AG04450 (cell line): ENCODE results near the gene UGT2B15. TPM values are rescaled to one million over a fixed set of nuclear protein-coding genes. Genes with fewer than 3 reads are reported as not detected.
"Not testable (repeated sequence)": the region's sequence is repeated elsewhere in the genome, so short reads cannot be mapped to it uniquely, and the experiment has no call there.

Experiments
- CTCF ChIA-PET: fragments of 300-600, 350-600 bp; formaldehyde crosslinking; extraction: SDS; loops from one replicate; lab custom pipeline; 2022; ENCODE audit warnings: antibody characterized with exemption, inconsistent platforms; lab: Charles Lee
- POLR2A ChIA-PET: fragments of 350-600 bp; formaldehyde crosslinking; extraction: SDS; loops from one replicate; lab custom pipeline; 2021; ENCODE audit warnings: antibody characterized with exemption, inconsistent platforms; lab: Yijun Ruan, JAX
- DNase-seq: peaks from one replicate; pipeline ENCODE4 v3.0.0-alpha.2; 2011; ENCODE audit warnings: low read depth, low spot score
- H3K27ac ChIP-seq: one replicate; pipeline ENCODE4 v1.5.1; 2012; ENCODE audit warnings: low read depth, low read length, control low read depth
- H3K27me3 ChIP-seq: one replicate; pipeline ENCODE4 v1.6.0; 2012; ENCODE audit warnings: low read length; ENCODE audit not compliant: control insufficient read depth, insufficient read depth
- H3K4me3 ChIP-seq: 2 replicates; pipeline ENCODE4 v1.5.1; 2011; ENCODE audit warnings: mild to moderate bottlenecking, low read depth, low read length, control low read depth
- H3K9me3 ChIP-seq: 2 replicates; pipeline ENCODE4 v1.5.1; 2012; ENCODE audit warnings: low read length; ENCODE audit not compliant: control insufficient read depth, insufficient read depth
- polyA minus RNA-seq: library from RNA; depleted of rRNA, polyadenylated mRNA; stranded (reverse); fragments of >200 nt; gene quantifications from 2 replicates; pipeline ENCODE4 v1.2.3, GENCODE V29; 2011; rRNA and poly(A)+ RNA removed
- polyA plus RNA-seq: library from polyadenylated mRNA; depleted of rRNA; stranded (reverse); fragments of >200 nt; gene quantifications from 2 replicates; pipeline ENCODE4 v1.2.3, GENCODE V29; 2011; rRNA removed
- TF ChIP-seq, protein P1 (sequence below): IDR thresholded peaks from 2 replicates; pipeline ENCODE4 v1.5.1; 2011; ENCODE audit warnings: low read depth, low read length, control low read depth, inconsistent platforms

Gene UGT2B15
- polyA plus RNA-seq (not detected in 2 replicates), polyA minus RNA-seq (not detected in 2 replicates)

DNA sequence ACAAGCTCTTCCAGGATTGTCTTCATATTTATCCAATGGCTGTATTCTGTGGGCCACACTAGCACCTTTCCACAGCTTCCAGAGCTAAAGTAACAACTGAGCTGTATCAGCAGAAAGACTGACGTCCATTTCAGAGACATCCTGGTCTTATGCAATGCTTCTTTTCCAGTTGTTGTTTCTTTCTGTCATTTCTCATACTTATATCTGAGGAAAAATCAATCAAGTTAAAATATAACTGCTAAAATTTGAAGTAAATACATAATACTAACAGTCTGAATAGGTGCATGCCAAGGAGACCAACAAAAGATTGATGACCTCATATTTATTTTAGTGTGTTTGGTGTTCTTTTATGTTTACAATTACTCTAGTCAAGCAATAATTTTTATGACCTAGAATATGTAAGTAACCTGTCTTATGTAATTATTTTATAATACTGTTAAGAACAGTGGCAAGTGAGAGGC, at the start of gene UGT2B15:
UGT2B15 (minus strand) TSS at position 174 of the 461 bp plus-strand sequence; CDS start at position 140, 34 bp downstream.
- H3K4me3 ChIP-seq, H3K27me3 ChIP-seq, DNase-seq, H3K27ac ChIP-seq, POLR2A ChIA-PET, CTCF ChIA-PET: not testable (repeated sequence)
- H3K9me3 ChIP-seq, result peaks cover 14% of the 10 kb centered on the region

DNA sequence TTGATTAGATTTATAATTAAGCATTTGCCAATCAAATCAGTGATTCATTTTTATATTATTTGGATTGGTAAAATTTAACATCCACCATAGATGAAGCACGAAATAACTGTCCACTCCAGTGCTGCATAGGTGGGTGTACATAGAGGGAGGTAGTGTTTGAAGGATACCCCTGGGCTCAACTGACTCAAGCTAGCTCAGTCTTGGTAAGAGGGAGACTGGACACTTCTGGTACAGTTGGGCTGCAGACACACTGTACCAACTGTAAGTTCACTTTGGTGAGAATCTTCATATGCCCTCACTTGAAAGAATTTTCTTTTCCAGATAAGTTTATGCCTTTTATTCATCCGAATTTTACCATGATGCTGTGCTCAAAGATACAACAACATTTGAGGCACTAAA, 48.6 kb upstream of the UGT2B15 start:
- TF ChIP-seq, protein P1, sequence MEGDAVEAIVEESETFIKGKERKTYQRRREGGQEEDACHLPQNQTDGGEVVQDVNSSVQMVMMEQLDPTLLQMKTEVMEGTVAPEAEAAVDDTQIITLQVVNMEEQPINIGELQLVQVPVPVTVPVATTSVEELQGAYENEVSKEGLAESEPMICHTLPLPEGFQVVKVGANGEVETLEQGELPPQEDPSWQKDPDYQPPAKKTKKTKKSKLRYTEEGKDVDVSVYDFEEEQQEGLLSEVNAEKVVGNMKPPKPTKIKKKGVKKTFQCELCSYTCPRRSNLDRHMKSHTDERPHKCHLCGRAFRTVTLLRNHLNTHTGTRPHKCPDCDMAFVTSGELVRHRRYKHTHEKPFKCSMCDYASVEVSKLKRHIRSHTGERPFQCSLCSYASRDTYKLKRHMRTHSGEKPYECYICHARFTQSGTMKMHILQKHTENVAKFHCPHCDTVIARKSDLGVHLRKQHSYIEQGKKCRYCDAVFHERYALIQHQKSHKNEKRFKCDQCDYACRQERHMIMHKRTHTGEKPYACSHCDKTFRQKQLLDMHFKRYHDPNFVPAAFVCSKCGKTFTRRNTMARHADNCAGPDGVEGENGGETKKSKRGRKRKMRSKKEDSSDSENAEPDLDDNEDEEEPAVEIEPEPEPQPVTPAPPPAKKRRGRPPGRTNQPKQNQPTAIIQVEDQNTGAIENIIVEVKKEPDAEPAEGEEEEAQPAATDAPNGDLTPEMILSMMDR, result no peak
- POLR2A ChIA-PET, result no interaction called here
- peaks cover 5% of the 10 kb centered on the region; the same call in 1 of the 2 replicates for H3K9me3 ChIP-seq
- H3K27ac ChIP-seq, result no peak overlapping the region
- DNase-seq, result no peak
- CTCF ChIA-PET, result no interaction called here
- H3K27me3 ChIP-seq, result no peaks in the 10 kb centered on the region
- no peak overlapping the region for H3K4me3 ChIP-seq

DNA sequence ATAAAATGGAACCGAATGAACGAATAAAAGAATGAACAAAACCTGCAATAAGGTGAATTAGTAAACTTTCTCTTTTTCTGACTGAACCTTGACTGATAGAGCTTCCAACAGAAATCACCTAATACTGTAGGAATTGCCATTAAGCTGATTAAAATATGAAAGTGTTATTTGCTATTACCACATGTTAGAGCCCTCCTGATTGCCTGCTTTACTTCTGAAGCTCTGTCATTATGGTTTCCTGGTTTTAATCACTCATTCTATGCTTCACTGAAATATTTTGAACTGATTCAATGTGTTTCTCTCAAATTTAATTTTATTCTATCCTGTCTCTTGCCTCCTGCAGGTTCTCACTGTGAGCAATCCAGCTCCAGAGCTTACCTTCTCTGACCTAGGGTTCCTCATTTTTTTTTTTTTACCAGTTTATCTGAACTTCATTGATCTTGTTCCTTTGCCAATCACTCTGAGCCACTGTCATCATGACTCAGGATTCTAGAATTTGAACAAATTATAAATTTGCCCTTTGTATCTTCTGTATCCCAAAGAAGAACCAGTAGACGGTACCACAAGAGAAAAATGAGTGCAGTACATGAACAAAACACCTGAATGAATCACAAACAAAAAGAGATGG, 48.1 kb upstream of the UGT2B15 start:
- Histone ChIP-seq H3K9me3 (peaks cover 5% of the 10 kb centered on the region; the same call in 1 of the 2 replicates), H3K27ac (no peak overlapping the region), H3K4me3 (no peak overlapping the region), H3K27me3 (no peaks in the 10 kb centered on the region)
- TF ChIP-seq, protein P1, result no peak
- DNase-seq, result no peak
- ChIA-PET POLR2A (no interaction called here), CTCF (no interaction called here)

DNA sequence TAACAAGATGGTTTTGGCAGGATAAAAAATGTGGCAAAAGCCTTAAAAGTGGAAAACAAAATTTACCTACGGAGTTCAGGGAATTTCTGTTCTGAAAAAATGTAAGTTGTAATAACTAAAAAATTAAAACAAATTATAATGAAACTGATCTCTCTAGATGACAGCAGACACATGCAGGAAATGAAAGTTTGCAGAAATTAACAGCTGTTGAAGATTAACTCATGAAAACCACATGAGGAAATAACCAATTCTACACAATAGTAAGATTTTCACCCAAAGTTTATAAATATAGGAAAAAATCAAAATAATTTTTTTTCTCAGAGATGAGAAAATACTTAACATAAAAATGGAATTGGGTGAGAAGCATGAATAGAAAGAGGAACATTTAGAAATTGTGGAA, 47.5 kb upstream of the UGT2B15 start:
- DNase-seq, result no peak
- H3K4me3 ChIP-seq, result no peak overlapping the region
- peaks cover 5% of the 10 kb centered on the region; the same call in 1 of the 2 replicates for H3K9me3 ChIP-seq
- no peaks in the 10 kb centered on the region for H3K27me3 ChIP-seq
- ChIA-PET CTCF (no interaction called here), POLR2A (no interaction called here)
- TF ChIP-seq, protein P1, result no peak
- H3K27ac ChIP-seq, result no peak overlapping the region

DNA sequence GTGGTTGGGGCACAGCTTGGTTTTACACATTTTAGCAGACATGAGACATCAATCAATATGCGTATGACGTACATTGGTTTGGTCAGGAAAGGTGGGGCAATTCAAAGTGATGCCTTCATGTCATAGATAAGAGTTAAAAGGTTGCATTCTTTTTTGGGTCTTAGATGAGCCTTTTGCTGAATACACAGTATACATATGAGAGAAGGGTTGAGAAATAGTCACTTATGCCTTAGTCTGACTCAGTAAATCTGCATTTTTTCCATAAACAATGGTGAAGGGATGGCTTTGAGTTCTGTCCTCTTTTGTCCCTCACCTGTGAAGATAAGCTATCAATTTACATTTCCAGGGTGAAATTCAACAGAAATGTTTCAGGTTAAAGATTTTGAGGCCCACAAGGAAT, 43.9 kb upstream of the UGT2B15 start:
- no peaks in the 10 kb centered on the region for H3K9me3 ChIP-seq
- DNase-seq, result no peak
- no peak overlapping the region for H3K4me3 ChIP-seq
- TF ChIP-seq, protein P1, result no peak
- H3K27me3 ChIP-seq, result no peaks in the 10 kb centered on the region
- ChIA-PET CTCF (no interaction called here), POLR2A (no interaction called here)
- H3K27ac ChIP-seq, result no peak overlapping the region
